HG03280 (cell line): ENCODE results near the gene LIPC.

Experiments used
- ATAC-seq: cut with Tn5 transposase; IDR thresholded peaks from one replicate; pipeline ENCODE4 v1.9.1; 2021; ENCODE audit warnings: mild to moderate bottlenecking, moderate library complexity; ENCODE audit not compliant: unreplicated experiment

LIPC gene

GRCh38 chr15:58472221-58472620 lies 40.4 kb downstream of the LIPC start:
- ATAC-seq = no peak

GRCh38 chr15:58472821-58473581 lies 41.2 kb downstream of the LIPC start:
- ATAC-seq = no peak

- no peak for ATAC-seq
These were observed 41.9 kb downstream of the LIPC start for GRCh38 chr15:58473724-58474123.

- no peak for ATAC-seq
These were observed 43.0 kb downstream of the LIPC start for GRCh38 chr15:58474741-58475323.

GRCh38 chr15:58475573-58476524 lies 44.1 kb downstream of the LIPC start:
- ATAC-seq = no peak

- ATAC-seq = no peak
These were observed 44.9 kb downstream of the LIPC start for GRCh38 chr15:58476525-58477162.

GRCh38 chr15:58477170-58477569 lies 45.4 kb downstream of the LIPC start:
- no peak for ATAC-seq

- ATAC-seq = no peak
These were observed 46.2 kb downstream of the LIPC start for GRCh38 chr15:58478035-58478434.

GRCh38 chr15:58478579-58478978 lies 46.8 kb downstream of the LIPC start:
- no peak for ATAC-seq

- ATAC-seq = no peak
These were observed 48.1 kb downstream of the LIPC start for GRCh38 chr15:58479941-58480340.

GRCh38 chr15:58483376-58483775 lies 51.6 kb downstream of the LIPC start:
- ATAC-seq = no peak

- no peak for ATAC-seq
These were observed 53.2 kb downstream of the LIPC start for GRCh38 chr15:58484791-58485600.

GRCh38 chr15:58486062-58486461 lies 54.3 kb downstream of the LIPC start:
- ATAC-seq = no peak

- no peak for ATAC-seq
These were observed 54.8 kb downstream of the LIPC start for GRCh38 chr15:58486564-58486963.

GRCh38 chr15:58487041-58487723 lies 55.4 kb downstream of the LIPC start:
- no peak for ATAC-seq

- no peak for ATAC-seq
These were observed 55.9 kb downstream of the LIPC start for GRCh38 chr15:58487724-58488120.

GRCh38 chr15:58489289-58490085 lies 57.7 kb downstream of the LIPC start:
- ATAC-seq = no peak

- no peak for ATAC-seq
These were observed 58.5 kb downstream of the LIPC start for GRCh38 chr15:58490086-58490887.
